Body of pancreas (tissue), 4 donors: Measurements from ENCODE around the gene JMJD4. TPM values are rescaled to one million over a fixed set of nuclear protein-coding genes. Genes with fewer than 3 reads are reported as not detected.

Experiments used
- ATAC-seq: fragments of 150-250 bp; one replicate; pipeline ENCODE4 v1.9.1; 2016
- DNase-seq, 4 donors: peaks; one replicate each; pipeline ENCODE4 v3.0.0-alpha.2; 2019
- H3K27ac ChIP-seq, 4 donors: fragments of 200-600 bp; sonication (generic); 1 replicate in 3 of 4; 2 replicates in 1 of 4; pipeline versions ENCODE4 v1.5.1 to v1.6.1; 2016 to 2019; ENCODE audit warnings: mild to moderate bottlenecking in 1 of 4, mixed read lengths in 1 of 4, moderate library complexity in 1 of 4
- H3K27me3 ChIP-seq, 2 donors: fragments of 200-600 bp; sonication (generic); one replicate each; pipeline ENCODE4 v1.6.0; 2016; ENCODE audit warnings: mild to moderate bottlenecking in 1 of 2
- H3K36me3 ChIP-seq, 2 donors: fragments of 200-600 bp; sonication (generic); replicated peaks in 1 of 2; 2 replicates each; pipeline ENCODE4 v1.5.1; 2016; ENCODE audit warnings: low read depth in 2 of 2; ENCODE audit not compliant: insufficient read depth in 1 of 2
- H3K4me1 ChIP-seq: fragments of 200-600 bp; sonication (generic); one replicate; pipeline ENCODE4 v1.6.0; 2016
- H3K4me3 ChIP-seq, 2 donors: fragments of 200-600 bp; sonication (generic); 1 replicate in 1 of 2; 2 replicates in 1 of 2; pipeline ENCODE4 v1.5.1; 2016 to 2019
- H3K9me3 ChIP-seq, 3 donors: fragments of 200-600 bp; sonication (generic); 1 replicate in 2 of 3; 2 replicates in 1 of 3; pipeline ENCODE4 v1.5.1; 2016
- POLR2A ChIP-seq, 3 donors: fragments of 450-650 bp; IDR thresholded peaks; one replicate each; pipeline ENCODE4 v1.6.1; 2016; ENCODE audit warnings: antibody characterized with exemption in 3 of 3, mild to moderate bottlenecking in 2 of 3
- WGBS, 2 donors: methylation state at CpG; one replicate each; pipeline ENCODE4 v1.1.5; 2017; 5-methylcytosine and 5-hydroxymethylcytosine counted together
- intact Hi-C: fragments of 100-400 bp; cut with DNase I; formaldehyde crosslinking; loops from one replicate; pipeline ENCODE4 v1.15.1; 2023
- total RNA-seq, 2 donors: library from RNA; depleted of rRNA; stranded (reverse); fragments of >200 nt; gene quantifications; one replicate each; pipeline ENCODE4 v1.1.0, GENCODE V29; 2016
- TF ChIP-seq, protein P1 (sequence below), 7 experiments: fragments of 450-650 bp in 4 of 7; fragments of 200-600 bp in 3 of 7; sonication (generic) in 3 of 7; IDR thresholded peaks; one replicate each; pipeline ENCODE4 v1.5.1; 2016 to 2019; ENCODE audit warnings: antibody characterized with exemption in 7 of 7

The JMJD4 gene
- total RNA-seq, 2 donors from 2014 or later, result 13.2 to 15.3 TPM

DNA sequence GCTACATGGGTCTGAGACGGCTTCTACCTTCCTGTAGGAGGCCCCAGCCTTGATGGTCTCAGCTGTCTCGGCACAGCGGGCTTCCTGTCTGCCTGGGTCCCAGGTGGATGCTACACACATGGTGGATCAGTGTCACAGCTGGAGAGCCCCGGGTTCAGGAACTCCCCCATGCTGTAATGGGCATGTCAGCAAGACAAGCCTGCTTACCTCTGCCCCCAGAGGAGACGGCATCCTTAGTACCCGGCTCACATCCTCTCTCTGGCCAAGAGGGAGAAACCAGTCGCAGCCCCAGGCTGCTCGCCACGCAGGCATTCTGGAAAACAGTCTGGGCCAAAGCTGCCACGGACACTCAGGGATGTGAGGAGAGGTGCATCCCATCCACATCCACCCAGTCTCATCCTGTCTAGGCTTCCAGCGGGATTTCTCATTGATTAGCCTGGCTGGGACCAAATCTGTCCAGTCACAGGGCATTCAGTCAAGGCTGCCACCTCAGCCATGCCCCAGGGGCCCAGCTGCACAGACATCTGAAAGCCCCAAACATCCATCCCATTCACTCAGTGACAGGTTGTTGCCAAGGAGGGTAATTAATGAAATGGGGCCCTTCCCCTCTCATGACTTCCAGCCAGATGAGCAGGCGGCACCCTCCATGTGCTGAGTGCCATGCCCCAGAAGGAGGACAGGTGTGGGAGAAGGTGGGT is 10.6 kb upstream of the JMJD4 start:
- 89 to 91% methylated on average over 3 to 12 of the region's 12 CpGs for WGBS, 2 donors
- no peak for ATAC-seq

DNA sequence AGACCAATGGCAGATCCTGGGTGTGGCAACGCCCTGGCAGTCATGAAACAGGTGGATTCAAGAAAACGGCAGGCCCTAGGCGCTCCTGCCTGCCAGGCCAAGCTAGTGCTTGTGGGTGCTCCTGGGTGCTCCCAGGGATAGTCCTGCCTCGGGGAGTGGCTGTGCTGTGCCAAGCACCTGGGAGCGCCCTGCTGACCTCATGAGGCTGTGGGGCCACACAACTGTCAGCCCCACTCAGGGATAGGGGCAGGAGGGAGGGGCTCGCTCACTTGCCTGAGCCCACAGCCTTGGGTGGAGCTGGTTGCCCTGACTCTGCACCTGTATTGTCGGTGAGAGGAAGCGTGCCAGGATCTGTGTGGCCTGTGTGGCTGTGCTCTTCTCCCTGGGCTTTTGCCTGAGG is 9.6 kb upstream of the JMJD4 start:
- DNase-seq, result no peak

More for the DNA sequence above, 10.6 kb upstream of the JMJD4 start:
- Histone ChIP-seq H3K4me1 (no peaks in the 10 kb centered on the region), H3K9me3 (no peaks in the 10 kb centered on the region), H3K4me3 (no peak overlapping the region), H3K27ac (no peak overlapping the region), H3K36me3 (peaks cover 0 to 4% of the 10 kb centered on the region in 2 donors), H3K27me3 (no peaks in the 10 kb centered on the region)
- intact Hi-C loops, result no loop called here
- DNase-seq, result no peak
- TF ChIP-seq, protein P1, sequence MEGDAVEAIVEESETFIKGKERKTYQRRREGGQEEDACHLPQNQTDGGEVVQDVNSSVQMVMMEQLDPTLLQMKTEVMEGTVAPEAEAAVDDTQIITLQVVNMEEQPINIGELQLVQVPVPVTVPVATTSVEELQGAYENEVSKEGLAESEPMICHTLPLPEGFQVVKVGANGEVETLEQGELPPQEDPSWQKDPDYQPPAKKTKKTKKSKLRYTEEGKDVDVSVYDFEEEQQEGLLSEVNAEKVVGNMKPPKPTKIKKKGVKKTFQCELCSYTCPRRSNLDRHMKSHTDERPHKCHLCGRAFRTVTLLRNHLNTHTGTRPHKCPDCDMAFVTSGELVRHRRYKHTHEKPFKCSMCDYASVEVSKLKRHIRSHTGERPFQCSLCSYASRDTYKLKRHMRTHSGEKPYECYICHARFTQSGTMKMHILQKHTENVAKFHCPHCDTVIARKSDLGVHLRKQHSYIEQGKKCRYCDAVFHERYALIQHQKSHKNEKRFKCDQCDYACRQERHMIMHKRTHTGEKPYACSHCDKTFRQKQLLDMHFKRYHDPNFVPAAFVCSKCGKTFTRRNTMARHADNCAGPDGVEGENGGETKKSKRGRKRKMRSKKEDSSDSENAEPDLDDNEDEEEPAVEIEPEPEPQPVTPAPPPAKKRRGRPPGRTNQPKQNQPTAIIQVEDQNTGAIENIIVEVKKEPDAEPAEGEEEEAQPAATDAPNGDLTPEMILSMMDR (IDR thresholded peaks at IDR 0.05), result no peak
- TF ChIP-seq POLR2A (IDR thresholded peaks at IDR 0.05), result no peak

DNA sequence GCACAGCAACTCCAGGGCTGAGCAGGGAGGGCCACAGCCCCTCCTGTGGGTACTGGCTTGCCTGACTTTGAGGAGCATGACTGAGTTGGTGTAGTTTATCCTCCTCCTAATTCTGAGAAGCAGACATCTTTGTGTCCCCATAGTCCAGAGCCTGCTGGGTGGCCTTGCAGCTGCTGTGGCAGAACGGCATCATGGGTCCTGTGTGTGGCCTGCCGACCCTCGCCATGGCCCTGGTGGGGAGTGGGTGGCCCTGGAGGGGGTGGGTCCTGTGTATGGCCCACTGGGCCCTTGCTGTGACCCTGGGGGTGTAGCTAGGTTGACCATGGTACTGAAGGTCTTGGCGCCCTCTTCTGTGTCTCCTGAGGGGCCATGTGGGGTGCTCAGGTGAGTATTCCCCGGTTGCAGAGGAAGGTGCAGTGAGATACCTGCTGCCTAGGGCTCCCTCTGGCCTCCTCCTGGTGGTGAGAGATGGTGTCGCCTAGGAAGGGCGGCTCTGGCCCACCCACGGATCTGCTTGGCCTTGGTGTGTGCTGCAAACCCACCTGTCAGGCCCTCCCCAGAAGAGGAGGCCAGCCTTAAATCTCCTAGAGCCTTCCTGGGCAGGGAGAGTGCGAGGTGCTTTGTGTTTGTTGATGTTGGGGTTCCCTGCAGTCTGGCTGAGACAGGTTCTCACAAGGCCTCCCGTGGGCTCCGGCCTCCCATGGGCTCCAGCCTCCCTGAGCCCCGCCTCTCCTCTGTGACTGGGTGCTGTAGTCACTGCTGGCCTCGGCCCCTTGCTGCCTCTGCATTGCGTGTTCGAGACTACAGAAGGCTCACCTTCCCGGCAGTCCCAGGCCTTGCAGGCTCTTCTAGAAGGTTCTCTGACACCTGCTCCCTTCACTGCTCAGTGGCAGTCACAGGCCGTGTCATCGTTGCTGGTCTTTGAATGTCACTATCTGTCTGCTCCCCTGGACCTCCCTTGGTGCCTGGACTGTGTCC is 7.9 kb upstream of the JMJD4 start:
- no peak overlapping the region for H3K4me3 ChIP-seq
- DNase-seq (no peak), ATAC-seq (no peak)
- no peak for TF ChIP-seq POLR2A (IDR thresholded peaks at IDR 0.05)
- TF ChIP-seq, protein P1 (IDR thresholded peaks at IDR 0.05), result no peak
- H3K27me3 ChIP-seq, result no peaks in the 10 kb centered on the region
- no peaks in the 10 kb centered on the region for H3K9me3 ChIP-seq
- H3K4me1 ChIP-seq, result no peaks in the 10 kb centered on the region
- H3K27ac ChIP-seq, result no peak overlapping the region
- intact Hi-C loops, result no loop called here
- WGBS, 2 donors, result 89 to 94% methylated on average over 9 to 18 of the region's 18 CpGs
- peaks cover 0 to 2% of the 10 kb centered on the region in 2 donors for H3K36me3 ChIP-seq

More for the DNA sequence above, 9.6 kb upstream of the JMJD4 start:
- Histone ChIP-seq H3K9me3 (no peaks in the 10 kb centered on the region), H3K4me3 (no peak overlapping the region), H3K27ac (no peak overlapping the region), H3K4me1 (no peaks in the 10 kb centered on the region), H3K36me3 (peaks cover 0 to 4% of the 10 kb centered on the region in 2 donors), H3K27me3 (no peaks in the 10 kb centered on the region)
- intact Hi-C loops, result no loop called here
- ATAC-seq, result no peak
- WGBS, 2 donors, result 78 to 79% methylated on average over 6 to 8 of the region's 8 CpGs
- TF ChIP-seq POLR2A (IDR thresholded peaks at IDR 0.05), result no peak

DNA sequence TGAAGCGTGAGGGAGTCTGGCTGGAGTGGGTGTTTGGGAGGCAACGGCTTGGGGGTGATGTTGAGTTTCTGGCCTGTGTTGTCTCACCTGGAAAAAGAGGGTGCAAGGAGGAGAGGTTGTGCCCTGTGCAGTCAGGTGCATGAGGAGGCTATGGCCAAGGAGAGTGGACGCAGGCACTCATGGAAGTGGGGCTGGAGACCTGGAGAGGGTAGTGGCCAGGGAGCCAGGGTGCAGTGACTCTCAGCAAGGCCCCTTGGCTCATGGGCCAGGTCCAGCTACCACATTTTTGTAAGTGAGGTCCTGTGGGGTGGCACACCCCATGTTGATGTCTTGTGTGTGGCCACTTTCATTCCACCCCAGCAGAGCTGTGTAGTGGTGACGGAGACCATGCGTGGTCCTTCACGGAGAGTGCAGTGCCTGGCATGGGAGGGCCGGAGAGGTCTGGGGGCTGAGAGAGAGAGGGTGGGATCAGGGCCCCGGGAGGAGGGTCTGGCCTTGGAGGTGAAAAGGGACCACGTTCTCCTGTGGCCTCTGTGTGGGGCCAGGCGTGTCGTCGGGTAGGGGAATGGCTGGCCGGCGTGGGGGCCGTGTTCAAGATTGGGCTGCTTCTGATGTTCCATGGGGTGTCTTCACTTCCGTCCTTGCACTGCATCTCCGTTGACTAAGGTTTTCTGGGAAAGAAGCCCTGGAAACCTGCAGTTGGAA is 6.2 kb upstream of the JMJD4 start:
- ATAC-seq (no peak), DNase-seq (no peak)
- Histone ChIP-seq H3K9me3 (no peaks in the 10 kb centered on the region), H3K27me3 (no peaks in the 10 kb centered on the region), H3K4me3 (no peak overlapping the region), H3K27ac (no peak overlapping the region), H3K4me1 (peaks cover 6% of the 10 kb centered on the region), H3K36me3 (no peaks in the 10 kb centered on the region)
- WGBS, 2 donors, result 88 to 91% methylated on average over 16 to 17 of the region's 17 CpGs
- TF ChIP-seq, protein P1 (IDR thresholded peaks at IDR 0.05), result no peak
- TF ChIP-seq POLR2A (IDR thresholded peaks at IDR 0.05), result no peak
- intact Hi-C loops, result no loop called here
